H9 (cell line): ENCODE results near the gene ITPK1. TPM values are rescaled to one million over a fixed set of nuclear protein-coding genes. Genes with fewer than 3 reads are reported as not detected.
"Not testable (repeated sequence)": the region's sequence is repeated elsewhere in the genome, so short reads cannot be mapped to it uniquely, and the experiment has no call there.

Experiments used
- DNase-seq: peaks from one replicate; pipeline ENCODE4 v3.0.0-alpha.2; 2017
- H2AFZ ChIP-seq: one replicate; pipeline ENCODE4 v1.6.1; 2013; ENCODE audit warnings: mild to moderate bottlenecking, low read length, control low read depth, moderate library complexity
- H2AK5ac ChIP-seq: 2 replicates; pipeline ENCODE4 v1.6.1; 2013; ENCODE audit warnings: low read length, control low read depth, mixed read lengths; ENCODE audit not compliant: insufficient read length
- H2BK120ac ChIP-seq: one replicate; pipeline ENCODE4 v1.6.1; 2013; ENCODE audit warnings: low read depth, mild to moderate bottlenecking, low read length, control low read depth, inconsistent platforms; ENCODE audit not compliant: poor library complexity, severe bottlenecking
- H2BK12ac ChIP-seq: 2 replicates; pipeline ENCODE4 v1.6.1; 2013; ENCODE audit warnings: low read length, control low read depth, mixed read lengths, low read depth; ENCODE audit not compliant: insufficient read length
- H2BK15ac ChIP-seq: 2 replicates; pipeline ENCODE4 v1.6.1; 2013; ENCODE audit warnings: low read depth, low read length, control low read depth
- H2BK20ac ChIP-seq: one replicate; pipeline ENCODE4 v1.6.1; 2013; ENCODE audit warnings: low read depth, mild to moderate bottlenecking, low read length, control low read depth, inconsistent platforms; ENCODE audit not compliant: poor library complexity, severe bottlenecking
- H2BK5ac ChIP-seq: 2 replicates; pipeline ENCODE4 v1.6.1; 2013; ENCODE audit warnings: low read length, control low read depth, mixed read lengths; ENCODE audit not compliant: insufficient read length
- H3K14ac ChIP-seq: 2 replicates; pipeline ENCODE4 v1.6.1; 2013; ENCODE audit warnings: low read length, control low read depth; ENCODE audit not compliant: insufficient read depth
- H3K18ac ChIP-seq: 2 replicates; pipeline ENCODE4 v1.6.1; 2013; ENCODE audit warnings: low read depth, mild to moderate bottlenecking, mixed read lengths, low read length, control low read depth; ENCODE audit not compliant: insufficient read length
- H3K23ac ChIP-seq: 2 replicates; pipeline ENCODE4 v1.6.1; 2013; ENCODE audit warnings: low read length, control low read depth, mixed read lengths, low read depth; ENCODE audit not compliant: insufficient read length
- H3K23me2 ChIP-seq: 2 replicates; pipeline ENCODE4 v1.6.1; 2013; ENCODE audit warnings: low read depth, mild to moderate bottlenecking, mixed read lengths, low read length, control low read depth; ENCODE audit not compliant: insufficient read length, poor library complexity, severe bottlenecking
- H3K27ac ChIP-seq: 2 replicates; pipeline ENCODE4 v1.5.1; 2013; ENCODE audit warnings: low read length, control low read depth, mixed read lengths, low read depth; ENCODE audit not compliant: insufficient read length
- H3K27me3 ChIP-seq: 2 replicates; pipeline ENCODE4 v1.6.1; 2013; ENCODE audit warnings: low read length, control low read depth, inconsistent platforms; ENCODE audit not compliant: insufficient read depth
- H3K4ac ChIP-seq: 2 replicates; pipeline ENCODE4 v1.6.1; 2013; ENCODE audit warnings: low read depth, mild to moderate bottlenecking, control low read depth, inconsistent platforms, low read length, moderate library complexity
- H3K4me1 ChIP-seq: 2 replicates; pipeline ENCODE4 v1.6.1; 2013; ENCODE audit warnings: low read length, control low read depth, inconsistent platforms; ENCODE audit not compliant: insufficient read depth
- H3K4me2 ChIP-seq: 2 replicates; pipeline ENCODE4 v1.6.1; 2013; ENCODE audit warnings: low read length, control low read depth, mixed read lengths; ENCODE audit not compliant: insufficient read length, insufficient read depth
- H3K56ac ChIP-seq: 2 replicates; pipeline ENCODE4 v1.6.1; 2013; ENCODE audit warnings: low read depth, mild to moderate bottlenecking, mixed read lengths, low read length, control low read depth; ENCODE audit not compliant: insufficient read length
- H3K79me1 ChIP-seq: 2 replicates; pipeline ENCODE4 v1.6.1; 2013; ENCODE audit warnings: low read depth, mild to moderate bottlenecking, moderate library complexity, low read length, control low read depth, inconsistent platforms; ENCODE audit not compliant: insufficient read depth, poor library complexity, severe bottlenecking
- H3K79me2 ChIP-seq: 2 replicates; pipeline ENCODE4 v1.6.1; 2013; ENCODE audit warnings: low read length, control low read depth, inconsistent platforms; ENCODE audit not compliant: insufficient read depth
- H3K9ac ChIP-seq: 2 replicates; pipeline ENCODE4 v1.6.1; 2013; ENCODE audit warnings: low read length, control low read depth, mixed read lengths; ENCODE audit not compliant: insufficient read length; ENCODE audit errors: extremely low read depth
- H3K9me3 ChIP-seq: one replicate; pipeline ENCODE4 v1.6.1; 2013; ENCODE audit warnings: low read depth, low read length, inconsistent platforms; ENCODE audit not compliant: control insufficient read depth
- H3T11ph ChIP-seq: one replicate; pipeline ENCODE4 v1.6.1; 2013; ENCODE audit warnings: mild to moderate bottlenecking, low read length, control low read depth, inconsistent platforms
- H4K20me1 ChIP-seq: one replicate; pipeline ENCODE4 v1.6.1; 2013; ENCODE audit not compliant: control insufficient read depth, insufficient read length, insufficient read depth
- H4K5ac ChIP-seq: 2 replicates; pipeline ENCODE4 v1.6.1; 2013; ENCODE audit warnings: low read depth, mild to moderate bottlenecking, mixed read lengths, low read length, control low read depth; ENCODE audit not compliant: insufficient read length
- H4K8ac ChIP-seq: replicated peaks from 2 replicates; pipeline ENCODE4 v1.6.1; 2013; ENCODE audit warnings: low read length, control low read depth, mixed read lengths, low read depth; ENCODE audit not compliant: insufficient read length
- H4K91ac ChIP-seq: 2 replicates; pipeline ENCODE4 v1.6.1; 2013; ENCODE audit warnings: low read depth, mild to moderate bottlenecking, moderate library complexity, mixed read lengths, low read length, control low read depth; ENCODE audit not compliant: insufficient read length
- H3K27ac Mint-ChIP-seq, 3 experiments: 2 replicates in 2 of 3; 3 replicates in 1 of 3; pipeline ENCODE4 v1.8.0; 2020 to 2021; ENCODE audit warnings: mixed read lengths in 3 of 3, mild to moderate bottlenecking in 1 of 3, moderate library complexity in 1 of 3
- H3K27me3 Mint-ChIP-seq: 2 replicates; pipeline ENCODE4 v1.8.0; 2021; ENCODE audit warnings: low read depth, mild to moderate bottlenecking, moderate library complexity, mixed read lengths
- H3K36me3 Mint-ChIP-seq, 3 experiments: 2 replicates in 2 of 3; 3 replicates in 1 of 3; pipeline ENCODE4 v1.8.0; 2020 to 2021; ENCODE audit warnings: low read depth in 3 of 3, mixed read lengths in 3 of 3; ENCODE audit not compliant: insufficient read depth in 1 of 3
- H3K4me1 Mint-ChIP-seq, 2 experiments: 2 replicates each; pipeline ENCODE4 v1.8.0; 2020; ENCODE audit warnings: mixed read lengths in 2 of 2
- H3K4me3 Mint-ChIP-seq, 2 experiments: 2 replicates in 1 of 2; 3 replicates in 1 of 2; pipeline ENCODE4 v1.8.0; 2020 to 2021; ENCODE audit warnings: mild to moderate bottlenecking in 2 of 2, mixed read lengths in 2 of 2, moderate library complexity in 1 of 2
- H3K9me3 Mint-ChIP-seq, 2 experiments: 2 replicates in 1 of 2; 3 replicates in 1 of 2; pipeline ENCODE4 v1.8.0; 2020; ENCODE audit warnings: mild to moderate bottlenecking in 2 of 2, mixed read lengths in 2 of 2, moderate library complexity in 1 of 2
- WGBS: extraction: QIAGEN DNeasy Blood & Tissue Kit; methylation state at CpG from one replicate; pipeline ENCODE4 v1.1.7; 2013; ENCODE audit warnings: missing lambda C conversion rate, low lambda C conversion rate, mixed read lengths; ENCODE audit not compliant: insufficient read length; ENCODE audit errors: extremely low coverage; 5-methylcytosine and 5-hydroxymethylcytosine counted together
- total RNA-seq: library from RNA; stranded (reverse); gene quantifications from 2 replicates; pipeline ENCODE4 v1.2.1, GENCODE V29; 2021

The ITPK1 gene
- total RNA-seq, 1 experiment from 2014 or later = 92.7 TPM

GRCh38 chr14:93158349-93158748 is 42.6 kb upstream of the ITPK1 start:
- H3K4me2 ChIP-seq, H3K4me1 ChIP-seq, H3K14ac ChIP-seq, H2BK12ac ChIP-seq, H3K36me3 Mint-ChIP-seq, DNase-seq, H4K5ac ChIP-seq, H3K23ac ChIP-seq, H2AK5ac ChIP-seq, H4K91ac ChIP-seq, H3K56ac ChIP-seq, H4K8ac ChIP-seq, H2BK15ac ChIP-seq, H3K4ac ChIP-seq, H3K27ac Mint-ChIP-seq, H3K23me2 ChIP-seq, H2AFZ ChIP-seq, H3K27me3 Mint-ChIP-seq, H3K4me1 Mint-ChIP-seq, H3K18ac ChIP-seq, H3K9ac ChIP-seq, H3K9me3 Mint-ChIP-seq, H3T11ph ChIP-seq, H2BK120ac ChIP-seq, H3K79me2 ChIP-seq, H2BK5ac ChIP-seq, H3K27me3 ChIP-seq, H2BK20ac ChIP-seq, H3K27ac ChIP-seq, H3K9me3 ChIP-seq, H3K4me3 Mint-ChIP-seq, H3K79me1 ChIP-seq, H4K20me1 ChIP-seq: not testable (repeated sequence)
- no CpG with 5 or more reads among the region's 7 CpGs for WGBS
